Adipocyte (in vitro differentiated cells): ENCODE results near the gene CCL22.
"Not testable (repeated sequence)": the region's sequence is repeated elsewhere in the genome, so short reads cannot be mapped to it uniquely, and the experiment has no call there.

Source experiments
- DNase-seq: peaks from one replicate; pipeline ENCODE4 v3.0.0-alpha.2; 2015; ENCODE audit warnings: low read depth
- H3K27me3 ChIP-seq: replicated peaks from 2 replicates; pipeline ENCODE4 v1.7.0; 2013; ENCODE audit warnings: mild to moderate bottlenecking, low read length, moderate library complexity; ENCODE audit not compliant: control insufficient read depth, insufficient read depth
- H3K36me3 ChIP-seq: 2 replicates; pipeline ENCODE4 v1.7.0; 2013; ENCODE audit warnings: low read length, mild to moderate bottlenecking, moderate library complexity; ENCODE audit not compliant: control insufficient read depth, insufficient read depth, severe bottlenecking
- H3K4me1 ChIP-seq: 2 replicates; pipeline ENCODE4 v1.7.0; 2013; ENCODE audit warnings: mild to moderate bottlenecking, low read length, moderate library complexity; ENCODE audit not compliant: control insufficient read depth, insufficient read depth
- H3K4me3 ChIP-seq: 2 replicates; pipeline ENCODE4 v1.7.0; 2013; ENCODE audit warnings: mild to moderate bottlenecking, low read length, moderate library complexity
- H3K9ac ChIP-seq: 2 replicates; pipeline ENCODE4 v1.7.0; 2013; ENCODE audit warnings: mild to moderate bottlenecking, low read length, moderate library complexity
- H3K9me3 ChIP-seq: 2 replicates; pipeline ENCODE4 v1.7.0; 2013; ENCODE audit warnings: mild to moderate bottlenecking, low read length, moderate library complexity; ENCODE audit not compliant: control insufficient read depth

CCL22 gene

DNA sequence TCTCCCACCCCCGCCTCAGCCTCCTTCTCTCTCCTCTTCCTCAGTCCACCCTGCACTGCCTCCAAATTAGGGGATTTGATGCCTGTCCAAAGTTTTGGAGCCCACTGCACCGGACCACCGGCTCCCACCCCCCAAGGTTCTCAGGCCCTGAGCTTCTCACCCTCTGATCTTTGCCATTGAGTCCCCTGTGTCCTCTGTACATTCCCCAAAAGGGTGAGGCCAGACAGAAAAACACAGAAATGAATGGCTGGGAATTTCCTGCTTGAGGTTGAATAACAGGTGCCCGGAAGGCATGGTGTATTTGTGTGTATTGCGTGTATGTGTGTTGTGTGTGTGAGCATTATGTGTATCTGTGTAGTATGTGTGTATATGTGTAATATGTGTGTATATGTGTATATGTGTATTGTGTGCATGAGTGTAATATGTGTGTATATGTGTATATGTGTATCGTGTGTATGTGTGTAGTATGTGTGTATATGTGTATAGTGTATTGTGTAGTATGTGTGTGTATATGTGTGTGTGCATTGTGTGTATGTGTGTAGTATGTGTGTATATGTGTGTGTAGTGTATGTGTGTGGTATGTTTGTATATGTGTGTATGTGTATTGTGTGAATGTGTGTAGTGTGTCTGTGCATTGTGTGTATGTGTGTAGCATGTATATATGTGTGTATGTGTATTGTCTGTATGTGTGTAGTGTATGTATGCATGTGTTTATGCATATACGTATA is 29.9 kb downstream of the CCL22 start:
- H3K9ac ChIP-seq = no peak overlapping the region
- H3K4me1 ChIP-seq = peaks cover 19% of the 10 kb centered on the region
- no peak for DNase-seq
- H3K9me3 ChIP-seq = no peaks in the 10 kb centered on the region
- H3K36me3 ChIP-seq = no peaks in the 10 kb centered on the region
- peaks cover 14% of the 10 kb centered on the region for H3K27me3 ChIP-seq
- H3K4me3 ChIP-seq = no peak overlapping the region

DNA sequence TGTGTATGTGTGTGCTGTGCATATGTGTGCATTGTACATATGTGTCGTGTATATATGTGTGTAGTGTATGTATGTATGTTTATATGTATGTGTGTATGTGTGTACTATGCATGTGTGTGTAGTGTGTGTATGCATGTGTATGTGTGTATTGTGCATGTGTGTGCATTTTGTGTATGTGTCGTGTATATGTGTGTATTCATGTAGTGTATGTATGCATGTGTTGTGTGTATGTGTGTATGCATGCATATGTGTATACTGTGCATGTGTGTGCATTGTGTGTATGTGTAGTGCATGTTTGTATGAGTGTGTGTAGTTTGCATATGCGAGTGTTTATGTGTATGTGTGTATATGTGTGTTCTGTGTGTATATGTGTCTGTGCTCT is 30.5 kb downstream of the CCL22 start:
- peaks cover 20% of the 10 kb centered on the region for H3K27me3 ChIP-seq
- no peak overlapping the region for H3K9ac ChIP-seq
- no peak for DNase-seq
- H3K4me1 ChIP-seq = peaks cover 14% of the 10 kb centered on the region
- H3K4me3 ChIP-seq = no peak overlapping the region
- H3K36me3 ChIP-seq = no peaks in the 10 kb centered on the region
- no peaks in the 10 kb centered on the region for H3K9me3 ChIP-seq

DNA sequence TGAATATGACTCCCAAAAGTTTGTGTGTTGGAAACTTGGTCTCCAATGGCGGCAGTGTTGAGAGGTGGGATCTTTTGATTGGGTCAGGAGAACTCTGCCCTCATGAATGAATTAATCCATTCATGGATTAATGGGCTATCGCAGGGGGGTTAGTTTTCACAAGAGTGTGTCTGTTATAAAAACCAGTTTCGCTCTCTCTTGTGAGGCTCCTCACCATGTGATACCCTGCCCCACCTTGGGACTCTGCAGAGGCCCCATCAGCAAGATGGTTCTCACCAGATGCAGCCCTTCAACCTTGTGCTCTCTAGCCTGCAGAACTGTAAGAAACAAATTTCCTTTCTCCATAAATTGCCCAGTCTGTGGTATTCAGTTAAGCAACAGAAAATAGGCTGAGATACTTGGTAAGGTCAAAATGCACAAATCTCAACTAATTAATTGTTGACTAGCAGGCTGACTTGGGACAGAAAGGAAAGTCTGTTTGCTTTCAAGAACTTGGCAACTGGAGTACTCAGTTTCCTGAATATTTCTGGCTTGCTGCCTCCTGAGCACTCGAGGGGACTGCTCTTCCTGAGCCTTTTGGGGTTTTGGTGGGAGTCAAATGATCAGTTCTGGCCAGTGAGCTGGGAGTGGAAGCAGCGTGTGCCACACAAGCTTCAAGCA is 32.2 kb downstream of the CCL22 start:
- H3K27me3 ChIP-seq = peaks cover 31% of the 10 kb centered on the region

DNA sequence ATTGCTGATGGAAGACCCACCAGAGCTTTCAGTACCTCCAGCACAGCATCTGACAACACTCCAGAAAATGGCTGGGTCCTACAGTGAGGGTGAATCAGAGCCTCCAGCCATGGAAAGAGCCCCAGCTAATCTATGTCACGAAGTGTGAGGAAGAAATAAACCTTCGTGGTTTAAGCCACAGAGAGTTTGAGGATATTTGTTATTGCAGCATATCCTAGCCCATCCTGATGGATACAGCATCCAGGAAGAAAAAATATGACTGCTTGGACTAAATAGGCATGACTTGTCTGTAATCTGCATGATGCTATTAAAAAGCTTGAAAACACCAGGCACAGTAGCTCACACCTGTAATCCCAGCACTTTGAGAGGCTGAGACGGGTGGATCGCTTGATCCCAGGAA is 32.7 kb downstream of the CCL22 start:
- Histone ChIP-seq H3K27me3 (peaks cover 29% of the 10 kb centered on the region), H3K4me3 (no peak overlapping the region), H3K9me3 (peaks cover 6% of the 10 kb centered on the region), H3K9ac (no peak overlapping the region), H3K36me3 (no peaks in the 10 kb centered on the region), H3K4me1 (peaks cover 9% of the 10 kb centered on the region)
- no peak for DNase-seq

More for the DNA sequence above, 32.2 kb downstream of the CCL22 start:
- no peaks in the 10 kb centered on the region for H3K36me3 ChIP-seq
- H3K4me1 ChIP-seq = peaks cover 11% of the 10 kb centered on the region
- H3K9me3 ChIP-seq = peaks cover 6% of the 10 kb centered on the region
- no peak for DNase-seq
- H3K9ac ChIP-seq = no peak overlapping the region
- no peak overlapping the region for H3K4me3 ChIP-seq

DNA sequence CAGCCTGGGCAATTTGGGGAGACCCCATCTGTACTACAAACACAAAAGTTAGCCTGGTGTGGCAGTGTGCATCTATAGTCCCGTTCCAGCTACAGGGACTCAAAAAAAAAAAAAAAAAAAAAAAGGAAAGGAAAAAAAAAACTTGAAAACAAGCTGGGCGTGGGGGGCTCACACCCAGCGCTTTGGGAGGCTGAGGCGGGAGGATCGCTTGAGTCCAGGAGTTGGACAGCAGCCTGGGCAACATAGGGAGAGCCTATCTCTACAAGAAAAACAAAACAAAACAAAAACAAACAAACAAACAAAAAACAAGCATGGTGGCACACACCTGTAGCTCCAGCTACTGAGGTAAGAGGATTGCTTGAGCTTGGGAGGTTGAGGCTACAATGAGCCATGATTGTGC is 33.1 kb downstream of the CCL22 start:
- no peak for DNase-seq
- Histone ChIP-seq H3K36me3 (no peaks in the 10 kb centered on the region), H3K9me3 (peaks cover 6% of the 10 kb centered on the region), H3K9ac (no peak overlapping the region), H3K4me3 (no peak overlapping the region), H3K27me3 (peaks cover 29% of the 10 kb centered on the region), H3K4me1 (peaks cover 8% of the 10 kb centered on the region)

DNA sequence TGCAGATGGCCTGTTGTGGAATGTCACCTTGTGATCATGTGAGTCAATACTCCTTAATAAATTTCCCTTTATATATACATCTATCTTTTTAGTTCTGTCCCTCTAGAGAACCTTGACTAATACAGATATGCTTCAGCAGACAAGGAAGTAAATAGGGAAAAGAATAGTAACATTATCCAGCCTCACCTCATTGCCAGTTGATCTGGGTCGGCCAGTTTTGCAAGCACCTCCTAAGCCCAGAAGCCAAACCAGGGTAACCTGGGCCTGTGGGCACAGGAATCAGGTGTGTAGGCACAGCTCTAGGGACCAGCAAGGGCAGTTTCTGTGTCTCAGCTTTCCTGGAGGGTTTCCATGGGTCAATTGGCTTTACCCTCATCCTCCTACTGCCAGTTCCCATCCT is 34.1 kb downstream of the CCL22 start:
- H3K4me3 ChIP-seq = no peak overlapping the region
- peaks cover 6% of the 10 kb centered on the region for H3K9me3 ChIP-seq
- H3K27me3 ChIP-seq = peaks cover 29% of the 10 kb centered on the region
- H3K36me3 ChIP-seq = no peaks in the 10 kb centered on the region
- DNase-seq = no peak
- no peak overlapping the region for H3K9ac ChIP-seq
- H3K4me1 ChIP-seq = peaks cover 11% of the 10 kb centered on the region

DNA sequence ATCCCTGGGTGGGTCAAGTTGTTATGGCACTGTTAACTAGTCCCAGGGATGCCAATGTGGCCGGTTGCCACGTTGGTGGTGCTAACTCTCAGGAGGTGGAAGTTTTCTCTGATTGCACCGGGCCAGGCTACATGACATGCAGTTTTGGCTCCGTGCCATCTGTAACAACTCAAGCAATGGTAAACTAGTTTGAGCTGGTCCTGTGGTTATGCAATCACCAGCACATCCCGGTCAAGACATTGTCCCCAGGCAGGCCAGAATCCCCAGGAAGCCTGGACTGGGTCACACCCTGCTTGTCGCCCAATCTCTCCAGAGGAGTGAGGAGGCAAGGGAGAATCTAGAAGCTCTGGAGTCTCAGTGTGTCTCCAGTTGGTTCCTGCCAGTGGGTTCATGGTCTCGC is 35.9 kb downstream of the CCL22 start:
- Histone ChIP-seq H3K9ac (no peak overlapping the region), H3K36me3 (no peaks in the 10 kb centered on the region), H3K27me3 (peaks cover 22% of the 10 kb centered on the region), H3K9me3 (peaks cover 6% of the 10 kb centered on the region), H3K4me3 (no peak overlapping the region), H3K4me1 (peaks cover 12% of the 10 kb centered on the region)
- no peak for DNase-seq

DNA sequence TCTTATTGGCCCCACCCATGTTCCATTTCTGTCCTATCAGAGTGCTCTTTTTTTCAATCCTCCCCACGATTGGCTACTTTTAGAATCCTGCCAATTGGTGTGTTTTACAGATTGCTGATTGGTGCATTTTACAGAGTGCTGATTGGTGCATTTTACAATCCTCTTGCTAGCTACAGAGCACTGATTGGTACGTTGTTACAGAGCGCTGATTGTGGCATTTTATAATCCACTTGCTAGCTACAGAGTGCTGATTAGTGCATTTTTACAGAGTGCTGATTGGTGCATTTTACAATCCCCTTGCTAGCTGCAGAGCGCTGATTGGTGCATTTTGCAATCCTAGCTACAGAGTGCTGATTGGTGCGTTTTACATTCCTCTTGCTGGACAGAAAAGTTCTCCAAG is 36.4 kb downstream of the CCL22 start:
- no peaks in the 10 kb centered on the region for H3K36me3 ChIP-seq
- H3K4me3 ChIP-seq = no peak overlapping the region
- H3K9ac ChIP-seq = no peak overlapping the region
- no peak for DNase-seq
- peaks cover 12% of the 10 kb centered on the region for H3K4me1 ChIP-seq
- peaks cover 6% of the 10 kb centered on the region for H3K9me3 ChIP-seq
- peaks cover 17% of the 10 kb centered on the region for H3K27me3 ChIP-seq

DNA sequence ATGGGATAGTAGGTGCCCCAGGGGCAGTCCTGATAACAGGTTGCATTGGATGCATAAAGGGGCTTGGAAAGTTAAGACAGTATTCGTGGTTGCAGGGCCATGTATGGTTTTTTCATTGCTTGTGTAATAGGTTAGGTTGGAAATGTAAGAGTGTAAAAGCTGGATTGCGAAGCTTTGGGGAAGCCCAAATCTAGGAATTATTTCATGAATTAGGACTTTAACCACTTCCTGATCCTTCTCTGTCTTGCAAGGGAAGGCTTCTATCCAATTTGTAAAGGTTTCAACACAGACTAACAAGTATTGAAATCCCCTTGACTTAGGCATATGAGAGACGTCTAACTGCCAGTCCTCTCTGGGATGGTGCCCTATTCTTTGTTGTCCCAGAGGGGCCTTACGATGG is 38.2 kb downstream of the CCL22 start:
- no peak for DNase-seq
- no peak overlapping the region for H3K4me3 ChIP-seq
- H3K9me3 ChIP-seq = peaks cover 6% of the 10 kb centered on the region
- H3K9ac ChIP-seq = no peak overlapping the region
- H3K36me3 ChIP-seq = no peaks in the 10 kb centered on the region
- peaks cover 8% of the 10 kb centered on the region for H3K4me1 ChIP-seq
- peaks cover 17% of the 10 kb centered on the region for H3K27me3 ChIP-seq

DNA sequence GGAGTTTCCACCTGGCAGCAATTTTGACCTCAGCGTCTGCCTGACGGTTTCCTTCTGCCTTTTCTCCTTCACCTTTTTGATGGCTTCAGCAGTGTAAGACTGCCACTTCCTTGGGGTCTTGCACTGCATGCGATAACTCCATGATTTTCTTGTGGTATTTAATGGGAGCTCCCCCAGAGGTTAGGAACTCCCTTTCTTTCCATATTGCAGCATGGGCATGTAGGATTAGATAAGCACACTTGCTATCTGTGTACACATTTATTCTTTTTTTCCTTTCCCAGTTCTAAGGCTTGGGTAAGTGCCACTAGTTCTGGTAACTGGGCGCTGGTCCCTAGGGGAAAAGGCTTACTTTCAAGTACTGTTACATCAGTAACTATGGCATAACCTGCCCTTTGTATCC is 38.9 kb downstream of the CCL22 start:
- H3K9ac ChIP-seq, H3K36me3 ChIP-seq, H3K4me3 ChIP-seq, H3K4me1 ChIP-seq, H3K9me3 ChIP-seq, DNase-seq: not testable (repeated sequence)
- H3K27me3 ChIP-seq = peaks cover 17% of the 10 kb centered on the region

DNA sequence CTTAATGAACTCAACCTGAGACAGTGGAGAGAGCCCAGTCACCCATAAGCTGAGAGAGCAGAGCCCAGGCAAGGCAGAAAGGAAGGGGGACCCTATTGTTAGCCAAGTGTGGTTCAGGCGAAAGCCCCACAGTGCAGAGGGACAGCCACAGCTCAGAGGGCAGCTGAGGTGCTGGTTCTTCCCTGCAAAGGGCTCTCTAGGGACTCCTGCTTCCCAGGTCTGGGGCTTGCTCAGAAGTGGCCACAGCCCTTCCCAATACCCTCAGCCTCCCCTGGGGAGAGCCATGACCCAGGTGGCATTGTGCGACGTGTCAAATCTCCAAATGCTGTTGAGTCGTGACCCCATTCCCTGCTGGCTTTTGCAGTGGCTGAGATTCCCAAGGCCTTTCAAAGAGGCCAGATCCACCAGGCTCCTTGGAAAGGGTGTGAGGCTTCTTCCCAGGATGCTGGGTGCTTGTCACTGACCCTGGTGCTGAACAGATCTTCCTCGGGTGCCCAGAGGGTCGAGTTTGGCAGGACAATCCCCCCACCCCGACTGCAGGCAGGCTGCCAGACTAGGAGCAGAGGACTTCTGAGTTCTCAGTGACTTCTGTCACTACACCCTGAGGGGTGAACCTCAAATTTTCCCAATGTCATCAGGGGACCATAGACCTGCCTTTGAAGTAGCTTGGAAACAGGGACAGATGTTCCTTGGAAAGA is 43.5 kb downstream of the CCL22 start:
- no peak overlapping the region for H3K4me3 ChIP-seq
- H3K27me3 ChIP-seq = peaks cover 23% of the 10 kb centered on the region
- H3K9ac ChIP-seq = no peak overlapping the region
- H3K4me1 ChIP-seq = peaks cover 6% of the 10 kb centered on the region
- DNase-seq = no peak
- H3K9me3 ChIP-seq = no peaks in the 10 kb centered on the region
- H3K36me3 ChIP-seq = no peaks in the 10 kb centered on the region
